ENCODE data around the gene NEU3.
"Not testable (repeated sequence)": the region's sequence is repeated elsewhere in the genome, so short reads cannot be mapped to it uniquely, and the experiment has no call there.

The NEU3 gene

DNA sequence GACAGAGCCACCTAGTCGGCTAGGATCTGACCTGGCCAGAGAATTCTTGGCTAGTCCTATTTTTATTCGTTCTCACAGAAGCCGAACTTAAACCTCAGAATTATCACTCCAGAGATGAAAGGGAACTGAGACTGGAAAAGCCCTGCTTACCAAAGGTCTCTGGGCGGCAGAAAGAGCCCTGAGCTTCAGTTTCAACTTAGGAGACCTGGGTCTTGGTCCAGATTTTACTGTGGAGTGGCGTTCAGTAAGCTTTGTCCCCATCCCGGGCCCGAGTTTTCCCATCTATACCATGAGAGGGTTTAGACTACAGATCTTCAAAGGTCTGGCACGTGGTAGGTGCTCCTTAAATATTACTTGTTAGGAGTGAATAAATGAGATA, 516 bp downstream of the NEU3 start:
- peak; percentile 6 to 8 for DNase-seq

DNA sequence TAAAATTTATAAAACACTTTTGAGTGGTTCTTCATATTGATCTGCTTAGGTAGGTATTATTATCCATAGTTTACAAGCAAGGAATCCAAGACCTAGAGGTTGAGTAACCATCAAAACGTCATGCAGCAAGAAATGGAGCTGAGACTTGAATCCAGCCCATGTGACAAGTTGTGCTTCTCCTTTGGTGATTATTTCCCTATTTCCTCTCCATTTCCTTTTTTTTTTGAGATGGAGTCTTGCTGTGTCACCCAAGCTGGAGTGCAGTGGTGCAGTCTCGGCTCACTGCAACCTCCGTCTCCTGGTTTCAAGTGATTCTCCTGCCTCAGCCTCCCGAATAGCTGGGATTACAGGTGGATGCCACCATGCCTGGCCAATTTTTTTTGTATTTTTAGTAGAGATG, 1.4 kb downstream of the NEU3 start:
- not testable (repeated sequence) for DNase-seq

DNA sequence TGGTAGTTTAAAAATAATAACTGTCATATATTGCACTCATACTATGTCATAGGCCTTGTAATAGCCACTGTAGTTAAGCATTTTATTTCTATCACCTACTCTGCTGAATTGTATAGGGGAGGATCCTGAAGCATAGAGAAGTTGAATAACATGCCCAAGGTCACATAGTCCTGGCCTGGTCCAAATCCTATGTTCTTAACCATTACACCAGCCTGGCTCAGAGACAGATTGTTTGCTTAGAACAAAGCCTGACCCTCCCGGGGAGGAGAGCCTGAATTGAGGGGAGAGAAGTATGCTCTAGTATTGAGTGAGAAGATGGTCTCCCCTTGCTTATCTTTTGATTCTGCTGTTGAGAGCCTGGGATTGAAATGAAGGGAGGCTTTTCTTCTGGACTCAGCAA, 2.2 kb downstream of the NEU3 start:
- no peak for DNase-seq

DNA sequence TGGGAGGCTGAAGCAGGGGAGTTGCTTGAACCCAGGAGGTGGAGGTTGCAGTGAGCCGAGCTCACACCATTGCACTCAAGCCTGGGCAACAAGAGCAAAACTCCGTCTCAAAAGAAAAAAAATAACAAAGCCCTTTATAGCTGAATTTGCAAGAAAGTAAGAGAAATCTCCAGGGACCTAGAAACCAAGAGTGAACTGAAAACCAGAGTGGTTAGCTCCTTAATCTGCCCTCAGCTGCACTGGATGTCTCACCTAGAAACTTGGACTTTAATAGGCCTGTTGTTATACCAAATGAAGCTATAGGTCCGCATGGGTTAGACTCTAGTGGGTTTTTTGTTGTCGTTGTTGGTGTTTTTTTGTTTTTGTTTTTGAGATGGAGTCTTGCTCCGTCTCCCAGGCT, 4.1 kb downstream of the NEU3 start:
- DNase-seq, result no peak

DNA sequence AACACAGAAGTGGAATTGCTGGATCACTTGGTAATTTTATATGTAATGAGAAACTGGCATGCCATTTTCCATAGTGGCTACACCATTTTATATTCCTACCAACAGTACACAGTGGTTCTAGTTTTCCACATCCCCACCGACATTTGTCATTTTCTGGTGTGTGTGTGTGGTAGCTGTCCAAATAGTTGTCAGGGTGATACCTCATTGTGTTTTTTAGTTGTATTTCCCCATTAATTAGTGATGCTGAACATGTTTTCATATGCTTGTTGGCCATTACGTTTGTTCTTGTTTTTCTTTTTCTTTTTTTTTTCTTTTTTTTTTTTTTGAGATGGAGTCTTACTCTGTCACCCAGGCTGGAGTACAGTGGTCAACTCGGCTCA, 12.2 kb downstream of the NEU3 start:
- no peak for DNase-seq

DNA sequence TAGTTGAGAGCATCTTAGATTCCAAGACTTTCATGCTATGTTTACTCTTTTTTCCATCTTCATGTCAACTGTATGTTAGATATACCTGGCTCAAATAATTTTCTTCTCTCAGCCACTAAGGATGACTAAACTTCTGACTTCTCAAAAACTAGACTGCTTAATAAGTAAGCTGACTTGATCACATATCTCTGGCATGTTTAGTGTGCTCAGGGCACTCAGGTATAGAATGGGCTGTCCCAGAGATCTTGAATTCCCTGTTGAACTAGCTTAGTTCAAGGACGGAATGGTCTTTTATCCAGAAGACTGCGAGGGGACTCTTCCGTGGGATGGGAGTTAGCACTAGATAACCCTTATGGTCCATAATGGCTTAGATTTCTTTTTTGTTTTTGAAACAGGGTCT, 13.0 kb downstream of the NEU3 start:
- DNase-seq, result no peak

DNA sequence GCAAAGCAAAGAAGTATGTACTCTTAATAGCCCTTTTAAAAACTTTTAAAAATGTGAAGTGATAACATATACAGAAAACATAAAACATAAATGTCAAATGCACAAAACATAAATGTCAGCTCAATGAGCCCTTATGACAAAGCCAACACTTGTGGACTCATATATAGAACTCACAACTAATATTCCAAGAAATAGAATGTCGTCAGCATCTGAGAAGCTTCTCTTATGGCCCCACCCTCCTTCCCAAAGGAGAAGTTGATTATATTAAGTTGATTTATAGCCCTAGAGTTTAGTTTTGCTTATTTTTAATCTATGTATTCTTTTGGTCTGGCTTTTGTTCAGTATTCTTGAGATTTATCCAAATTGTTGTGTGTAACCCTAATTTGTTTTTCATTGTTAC, 13.8 kb downstream of the NEU3 start:
- no peak for DNase-seq

DNA sequence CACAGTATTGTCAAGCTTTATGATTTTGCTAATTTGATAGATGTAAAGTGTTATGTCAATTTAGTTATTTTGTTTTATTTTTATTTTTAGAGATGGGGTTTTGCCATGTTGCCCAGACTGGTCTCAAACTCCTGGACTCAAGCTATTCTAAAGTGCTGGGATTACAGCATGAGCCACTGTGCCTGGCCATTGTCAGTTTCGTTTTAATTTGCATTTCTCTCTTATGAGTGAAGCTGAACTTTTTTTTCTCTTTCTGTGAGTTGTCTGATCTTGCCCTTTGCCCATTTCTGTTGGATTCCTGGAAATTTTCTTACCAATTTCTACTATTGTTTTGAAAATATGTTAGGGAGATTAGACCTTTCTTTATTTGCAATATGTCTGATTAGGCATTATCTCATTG, 15.5 kb downstream of the NEU3 start:
- no peak for DNase-seq

DNA sequence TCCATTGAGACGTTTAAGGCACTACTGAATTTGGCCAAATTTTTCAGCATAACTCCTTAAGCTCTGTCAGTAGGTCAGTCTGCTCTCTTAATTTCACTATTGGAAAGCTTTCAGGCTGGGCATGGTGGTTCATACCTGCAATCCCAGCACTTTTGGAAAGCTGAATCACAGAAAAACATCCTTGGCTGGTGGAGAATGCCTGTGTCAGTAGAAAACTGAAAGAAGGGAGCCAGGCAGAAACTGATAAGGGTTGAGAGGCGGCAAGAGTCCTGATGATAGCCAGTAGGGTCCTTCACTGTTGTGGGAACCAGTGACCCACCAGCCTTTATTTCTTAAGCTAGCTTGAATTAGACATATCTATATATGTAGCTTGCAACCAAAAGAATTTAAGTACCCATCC, 22.6 kb downstream of the NEU3 start:
- no peak for DNase-seq

DNA sequence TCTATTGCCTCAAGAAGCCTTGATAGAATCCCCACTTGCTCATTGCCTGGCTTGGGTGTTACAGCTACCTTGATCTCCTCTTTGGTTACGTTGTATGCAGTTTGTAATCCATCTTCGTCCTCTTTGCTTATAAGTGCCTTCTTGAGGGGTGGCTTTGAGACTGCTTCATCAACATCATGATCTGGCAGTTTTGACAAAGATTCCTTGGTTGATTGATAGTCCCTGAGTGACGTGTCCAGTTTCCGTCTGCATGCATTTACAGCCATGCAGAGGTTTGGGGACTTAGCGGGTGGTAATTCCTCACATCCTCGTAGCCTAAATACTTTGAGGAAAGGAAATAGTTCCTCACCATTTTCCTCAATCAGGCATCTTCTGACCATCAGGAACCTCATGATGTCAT, 23.1 kb downstream of the NEU3 start:
- DNase-seq, result no peak

DNA sequence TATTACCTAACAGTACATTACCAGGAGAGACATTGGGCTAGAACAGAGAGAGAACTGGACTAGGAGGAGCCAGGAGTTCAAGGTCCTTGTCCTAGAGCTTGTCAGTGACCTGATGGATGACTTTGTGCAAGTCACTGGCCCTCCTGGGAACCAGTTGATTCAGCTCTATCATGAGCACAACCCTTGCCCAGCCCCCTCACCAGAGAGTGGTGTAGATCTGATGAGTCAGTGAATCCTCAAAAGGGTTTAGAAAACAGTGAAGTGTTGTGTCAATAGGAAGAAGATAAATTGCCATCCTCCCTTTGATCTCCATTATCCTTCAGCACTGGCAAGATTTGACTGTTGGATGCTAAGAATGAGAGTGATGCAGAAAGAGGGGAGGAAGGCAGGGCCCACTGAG, 24.3 kb downstream of the NEU3 start:
- no peak for DNase-seq

DNA sequence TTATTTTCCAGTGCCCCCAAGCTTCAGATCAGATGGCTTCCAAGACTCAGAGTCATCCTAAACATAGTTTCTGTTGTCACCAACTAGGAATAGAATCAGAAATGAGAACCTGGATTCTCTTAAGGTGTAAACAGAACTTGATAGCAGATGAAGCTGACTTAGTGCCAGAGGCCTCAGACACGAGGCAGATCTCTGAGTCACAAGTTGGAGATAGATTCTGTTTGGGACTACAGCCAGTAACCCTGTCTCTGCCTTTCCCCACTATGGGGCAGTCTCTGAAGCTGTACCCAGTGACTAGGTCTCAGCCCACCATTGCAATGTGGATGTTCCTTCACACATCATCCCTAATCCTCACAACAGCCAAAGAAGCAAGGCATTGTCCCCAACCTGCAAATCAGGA, 25.4 kb downstream of the NEU3 start:
- DNase-seq, result no peak

DNA sequence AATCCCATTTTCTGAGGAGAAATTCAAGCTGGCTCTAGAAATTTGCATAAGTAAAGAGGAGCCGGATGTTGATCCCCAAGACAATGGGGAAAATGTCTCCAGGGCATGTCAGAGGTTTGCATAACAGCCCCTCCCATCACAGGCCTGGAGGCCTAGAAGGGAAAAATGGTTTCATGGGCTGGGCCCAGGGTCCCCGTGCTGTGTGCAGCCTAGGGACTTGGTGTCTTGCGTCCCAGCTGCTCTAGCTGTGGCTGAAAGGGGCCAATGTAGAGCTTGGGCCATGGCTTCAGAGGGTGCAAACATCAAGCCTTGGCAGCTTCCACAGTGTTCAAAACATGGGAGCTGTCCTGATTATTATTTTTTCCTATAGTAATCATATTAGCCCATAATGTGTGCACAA, 30.5 kb downstream of the NEU3 start:
- not testable (repeated sequence) for DNase-seq

DNA sequence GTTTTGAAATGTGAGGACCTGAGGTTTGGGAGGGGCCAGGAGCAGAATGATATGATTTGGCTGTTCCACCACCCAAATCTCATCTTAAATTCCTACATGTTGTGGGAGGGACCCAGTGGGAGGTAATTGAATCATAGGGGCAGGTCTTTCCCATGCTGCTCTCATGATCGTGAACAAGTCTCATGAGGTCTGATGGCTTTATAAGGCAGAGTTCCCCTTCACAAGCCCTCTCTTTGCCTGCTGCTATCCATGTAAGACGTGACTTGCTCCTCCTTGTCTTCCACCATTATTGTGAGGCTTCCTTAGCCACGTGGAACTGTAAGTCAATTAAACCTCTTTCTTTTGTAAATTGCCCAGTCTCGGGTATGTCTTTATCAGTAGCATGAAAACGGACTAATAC, 31.6 kb downstream of the NEU3 start:
- not testable (repeated sequence) for DNase-seq

DNA sequence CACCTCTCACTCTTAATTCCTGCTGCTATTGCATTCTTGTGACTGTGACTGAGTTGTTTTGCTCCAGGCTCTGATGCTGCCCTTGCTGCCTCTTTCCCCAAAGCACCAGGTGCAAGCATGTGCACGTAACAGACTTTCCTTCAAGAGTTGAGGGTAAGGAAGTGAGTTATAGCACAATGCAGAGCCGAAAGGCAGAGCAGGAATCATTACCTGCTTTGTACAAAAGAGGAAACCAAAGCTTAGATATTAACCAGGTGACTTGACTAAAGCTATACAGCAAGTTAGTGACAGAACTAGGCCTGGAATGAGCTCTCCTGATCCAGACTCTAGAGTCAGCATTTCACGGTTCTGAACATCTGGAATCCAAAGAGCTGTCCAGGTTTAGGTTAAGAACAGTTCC, 33.6 kb downstream of the NEU3 start:
- no peak for DNase-seq

DNA sequence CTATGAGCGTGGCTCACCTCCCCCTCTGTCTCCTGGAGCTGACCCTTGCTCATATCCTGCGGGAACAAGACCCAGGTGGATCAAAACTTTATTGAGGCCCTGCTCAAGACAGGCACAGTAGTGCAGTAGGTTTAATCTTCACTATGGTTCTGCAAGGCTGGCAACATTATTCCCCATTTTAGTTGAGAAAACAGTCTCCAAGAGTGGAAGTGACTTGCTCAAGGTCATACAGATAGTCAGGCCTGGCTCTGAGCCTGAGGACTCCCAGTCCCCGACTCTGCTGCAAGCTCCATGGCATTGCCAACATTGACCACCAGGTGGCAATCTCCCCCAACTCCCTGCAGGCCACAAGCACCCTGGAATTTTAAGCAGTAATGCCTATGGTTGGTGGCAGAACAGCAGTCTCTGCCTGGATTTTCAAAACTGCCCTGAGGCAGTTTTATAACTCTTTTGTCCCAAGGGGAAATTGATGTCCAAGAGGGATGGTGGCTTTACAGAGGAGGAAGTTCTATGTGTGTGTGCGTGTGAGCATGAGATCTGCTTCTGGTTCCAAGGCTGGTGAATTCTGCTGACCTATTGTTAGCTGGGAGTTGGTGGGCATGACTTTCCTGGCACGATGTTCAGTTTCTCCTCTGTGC, 34.1 kb downstream of the NEU3 start:
- peak; percentile 81 to 85 for DNase-seq

DNA sequence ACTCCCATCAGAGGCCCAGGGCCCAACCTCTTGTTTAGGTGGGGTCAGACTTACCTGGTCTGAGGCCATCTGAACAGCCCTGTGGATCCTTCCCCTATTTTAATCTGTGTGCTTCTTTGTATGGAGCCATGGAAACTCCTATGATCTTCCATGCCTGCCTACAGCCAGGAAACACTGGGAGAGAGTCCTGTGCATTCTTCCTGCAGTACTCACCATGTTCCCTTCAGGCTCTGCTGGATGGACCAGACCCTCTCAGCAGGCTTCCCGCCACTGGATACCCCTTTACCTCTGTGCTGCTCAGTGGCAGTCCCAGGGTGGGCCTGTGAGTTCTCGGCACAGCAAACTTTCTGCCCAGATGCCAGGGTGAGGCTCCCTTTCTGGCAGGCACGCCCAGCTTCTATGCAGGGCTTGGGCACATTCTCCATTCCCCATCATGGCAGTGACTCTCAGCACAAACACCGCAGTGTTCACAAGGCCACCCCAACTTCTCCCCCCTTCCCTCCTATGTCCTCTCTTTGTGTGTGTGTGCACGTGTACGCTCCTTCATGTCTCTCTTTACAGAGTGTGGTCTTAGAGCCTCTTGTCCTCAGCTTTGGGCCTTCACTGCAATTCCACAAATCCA, 34.8 kb downstream of the NEU3 start:
- DNase-seq, result no peak

DNA sequence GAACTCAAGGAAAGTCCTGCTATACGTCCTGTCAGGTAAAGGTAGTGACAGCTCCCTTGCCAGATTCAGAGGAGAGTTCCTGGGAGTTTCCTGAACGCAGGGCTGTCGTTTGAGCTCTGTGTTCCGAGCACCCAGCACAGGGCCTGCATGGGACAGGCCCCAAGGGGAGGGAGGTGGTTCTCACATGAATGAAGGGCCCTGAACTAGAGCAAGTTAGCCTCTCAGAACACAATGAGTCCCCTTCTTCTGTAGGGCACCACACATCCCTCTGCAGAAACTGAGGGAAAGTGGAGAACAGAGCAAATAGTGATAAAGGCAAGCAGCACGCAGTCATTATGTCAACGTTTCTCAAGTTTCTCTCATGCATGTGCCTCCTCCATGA, 35.3 kb downstream of the NEU3 start:
- DNase-seq, result no peak

DNA sequence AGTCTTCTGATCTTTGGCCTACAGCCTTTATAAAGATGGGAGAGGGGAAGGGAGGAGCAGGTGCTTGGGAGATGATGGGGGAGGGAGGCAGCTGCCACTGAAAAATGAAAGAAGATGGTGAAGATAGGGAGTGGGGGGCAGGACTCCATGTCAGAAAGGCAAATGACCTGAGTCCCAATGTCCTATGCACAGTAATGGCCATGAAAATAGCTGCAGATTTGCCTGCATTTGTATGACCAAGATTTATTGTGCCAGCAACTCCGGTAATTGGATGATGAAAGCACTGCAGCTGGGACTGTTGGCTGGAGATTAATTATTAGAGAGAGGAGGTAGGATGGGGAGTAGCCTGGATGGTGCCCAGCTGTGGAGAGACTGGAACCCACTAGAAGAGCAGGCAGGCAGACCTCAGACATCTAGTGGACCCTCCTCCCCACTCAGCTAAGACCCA, 36.1 kb downstream of the NEU3 start:
- DNase-seq, result no peak

DNA sequence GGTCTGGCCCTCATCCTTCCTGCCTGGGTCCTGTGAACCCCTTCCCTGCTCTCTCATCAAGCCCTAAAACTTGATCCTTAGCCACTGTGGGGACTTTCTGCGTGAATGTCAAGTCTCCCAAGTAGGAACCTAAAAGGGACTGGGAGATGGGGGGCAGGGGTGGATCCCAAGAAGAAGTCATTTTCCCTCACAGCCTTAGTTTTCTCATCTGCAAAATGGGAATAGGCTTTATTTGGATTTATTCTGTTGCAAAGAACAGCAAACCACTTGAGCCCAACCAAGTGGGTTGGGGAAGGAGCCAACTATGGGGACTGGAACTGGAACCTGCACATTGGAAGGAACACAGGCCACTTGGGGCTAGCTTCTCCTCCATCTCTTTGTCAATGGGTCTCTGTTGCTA, 36.8 kb downstream of the NEU3 start:
- no peak for DNase-seq

DNA sequence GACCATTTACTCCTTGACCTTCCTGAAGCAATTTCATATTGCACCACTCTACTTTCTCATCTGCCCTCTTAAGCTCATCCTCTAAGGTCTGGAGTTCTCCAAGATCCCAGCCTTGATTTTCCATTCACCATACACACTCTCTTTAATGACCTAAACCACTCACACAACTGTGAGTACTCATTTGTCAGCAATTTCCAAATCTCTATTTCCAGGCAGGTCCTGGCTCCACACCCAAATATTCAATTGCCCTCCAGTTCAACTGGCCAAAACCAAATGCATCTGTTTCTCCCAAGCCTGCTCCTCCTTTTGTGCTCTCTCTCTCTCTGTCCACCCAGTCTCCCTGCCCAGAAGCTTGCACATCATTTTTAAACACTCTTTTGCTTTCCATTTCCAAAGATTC, 39.6 kb downstream of the NEU3 start:
- no peak for DNase-seq

DNA sequence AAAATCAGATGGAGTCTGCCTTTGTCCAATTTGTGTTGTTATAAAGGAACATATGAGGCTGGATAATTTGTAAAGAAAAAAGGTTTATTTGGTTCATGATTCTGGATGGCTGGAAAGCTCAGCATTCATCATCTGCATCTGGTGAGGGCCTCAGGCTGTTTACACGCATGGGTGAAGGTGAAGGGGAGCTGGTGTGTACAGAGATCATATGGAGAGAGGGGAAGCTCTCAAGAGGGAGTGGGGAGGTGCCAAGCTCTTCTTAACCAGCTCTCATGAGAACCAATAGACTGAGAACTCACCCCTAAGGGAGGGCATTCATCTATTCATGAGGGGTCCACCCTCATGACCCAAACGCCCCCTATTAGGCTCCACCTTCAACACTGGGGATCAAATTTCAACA, 40.0 kb downstream of the NEU3 start:
- DNase-seq, result no peak

DNA sequence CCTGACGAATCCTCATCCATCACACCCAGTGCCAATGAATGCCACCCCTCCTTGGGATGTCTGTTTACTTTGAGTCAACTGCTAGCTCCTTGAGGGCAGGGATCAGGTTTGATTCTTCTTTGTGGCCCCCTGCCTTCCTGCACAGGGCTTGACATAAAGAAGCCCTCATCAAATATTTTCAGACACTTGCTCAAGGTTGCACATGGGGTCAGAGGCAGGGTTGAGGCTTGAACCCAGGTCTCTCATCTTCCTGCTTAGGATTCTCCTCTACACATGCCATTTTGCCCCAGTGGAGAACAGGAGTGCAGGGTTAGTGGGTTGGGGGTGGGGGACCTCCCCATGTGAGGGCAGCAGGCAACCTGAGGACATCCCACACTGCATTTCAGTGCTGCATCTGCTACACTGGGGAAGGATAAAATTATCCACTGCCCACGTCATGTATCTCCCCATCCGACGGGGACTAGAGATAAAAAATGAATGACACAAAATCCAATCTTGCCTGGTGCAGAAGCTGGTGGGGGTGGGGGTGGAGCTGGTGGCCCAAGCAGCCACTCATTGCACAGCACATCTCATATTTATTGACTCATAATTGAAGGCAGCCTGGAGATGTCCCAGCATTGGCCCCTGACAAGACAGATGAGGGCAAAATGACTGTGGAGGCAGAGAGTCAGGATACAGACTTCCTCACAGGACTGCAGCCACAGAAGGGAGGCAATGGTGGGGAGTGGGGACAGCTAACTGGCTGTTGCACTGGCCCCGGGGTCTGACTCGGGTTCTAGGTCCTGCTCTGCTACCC, 41.3 kb downstream of the NEU3 start:
- no peak for DNase-seq

DNA sequence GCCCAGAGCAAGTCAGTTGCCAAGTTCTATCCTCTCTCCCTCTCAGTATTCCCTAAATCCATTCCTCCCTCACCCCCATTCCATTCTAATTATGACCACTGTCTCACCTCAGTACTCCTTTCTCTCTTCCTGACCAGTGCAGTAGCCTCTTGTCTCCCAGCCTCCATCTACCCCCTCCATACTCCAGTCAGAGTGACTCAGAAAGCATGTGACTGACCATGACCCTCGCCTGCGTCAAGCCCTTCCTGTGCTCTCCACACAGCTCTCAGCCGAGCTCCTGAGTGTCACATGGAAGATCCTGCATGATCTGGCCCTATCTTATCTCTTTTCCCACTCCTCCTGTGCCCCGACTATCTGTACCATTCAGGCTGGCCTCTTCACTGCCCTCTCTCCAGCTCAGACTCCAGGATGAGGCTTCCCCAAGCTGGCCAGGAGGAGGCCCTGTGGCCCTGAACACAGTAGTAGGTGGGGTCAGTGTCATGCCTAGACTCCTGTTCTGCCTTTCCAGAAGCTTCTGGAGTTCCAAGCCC, 42.6 kb downstream of the NEU3 start:
- DNase-seq, result no peak

Measured in activated CD4-positive, alpha-beta T cell treated with anti-CD3 and anti-CD28 coated beads, Interleukin-2, amount 50 U/mL, for 48 hours (primary cell).